LNCAP (cell line): ENCODE measurements around the gene SLC30A1.

Source experiments
- TF ChIP-seq, protein P1 (sequence below): fragments of 450-650 bp; IDR thresholded peaks from 2 replicates; pipeline ENCODE4 v1.5.1; 2017; ENCODE audit warnings: mild to moderate bottlenecking

SLC30A1 gene

DNA sequence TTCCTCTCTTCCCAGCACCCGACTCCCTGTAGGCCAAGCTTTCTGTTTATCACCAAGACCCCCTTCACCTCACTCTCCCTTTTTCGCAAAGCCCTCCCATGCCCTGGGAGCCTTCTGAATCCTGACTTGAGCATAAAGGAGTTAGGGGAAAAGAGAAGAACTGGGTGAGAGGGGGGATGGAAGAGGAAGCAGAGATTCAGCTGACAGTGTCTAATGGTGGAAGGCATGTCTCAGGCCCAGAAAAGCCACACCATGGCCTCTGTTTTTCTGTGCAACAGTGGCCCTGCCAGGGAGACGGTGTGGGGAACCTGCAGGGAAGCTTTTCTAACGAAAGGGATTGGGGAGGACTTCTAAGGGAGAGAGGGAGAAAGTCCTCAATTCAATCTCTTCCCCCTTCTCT lies 32.9 kb upstream of the SLC30A1 start:
- TF ChIP-seq, protein P1, sequence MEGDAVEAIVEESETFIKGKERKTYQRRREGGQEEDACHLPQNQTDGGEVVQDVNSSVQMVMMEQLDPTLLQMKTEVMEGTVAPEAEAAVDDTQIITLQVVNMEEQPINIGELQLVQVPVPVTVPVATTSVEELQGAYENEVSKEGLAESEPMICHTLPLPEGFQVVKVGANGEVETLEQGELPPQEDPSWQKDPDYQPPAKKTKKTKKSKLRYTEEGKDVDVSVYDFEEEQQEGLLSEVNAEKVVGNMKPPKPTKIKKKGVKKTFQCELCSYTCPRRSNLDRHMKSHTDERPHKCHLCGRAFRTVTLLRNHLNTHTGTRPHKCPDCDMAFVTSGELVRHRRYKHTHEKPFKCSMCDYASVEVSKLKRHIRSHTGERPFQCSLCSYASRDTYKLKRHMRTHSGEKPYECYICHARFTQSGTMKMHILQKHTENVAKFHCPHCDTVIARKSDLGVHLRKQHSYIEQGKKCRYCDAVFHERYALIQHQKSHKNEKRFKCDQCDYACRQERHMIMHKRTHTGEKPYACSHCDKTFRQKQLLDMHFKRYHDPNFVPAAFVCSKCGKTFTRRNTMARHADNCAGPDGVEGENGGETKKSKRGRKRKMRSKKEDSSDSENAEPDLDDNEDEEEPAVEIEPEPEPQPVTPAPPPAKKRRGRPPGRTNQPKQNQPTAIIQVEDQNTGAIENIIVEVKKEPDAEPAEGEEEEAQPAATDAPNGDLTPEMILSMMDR, result no peak

DNA sequence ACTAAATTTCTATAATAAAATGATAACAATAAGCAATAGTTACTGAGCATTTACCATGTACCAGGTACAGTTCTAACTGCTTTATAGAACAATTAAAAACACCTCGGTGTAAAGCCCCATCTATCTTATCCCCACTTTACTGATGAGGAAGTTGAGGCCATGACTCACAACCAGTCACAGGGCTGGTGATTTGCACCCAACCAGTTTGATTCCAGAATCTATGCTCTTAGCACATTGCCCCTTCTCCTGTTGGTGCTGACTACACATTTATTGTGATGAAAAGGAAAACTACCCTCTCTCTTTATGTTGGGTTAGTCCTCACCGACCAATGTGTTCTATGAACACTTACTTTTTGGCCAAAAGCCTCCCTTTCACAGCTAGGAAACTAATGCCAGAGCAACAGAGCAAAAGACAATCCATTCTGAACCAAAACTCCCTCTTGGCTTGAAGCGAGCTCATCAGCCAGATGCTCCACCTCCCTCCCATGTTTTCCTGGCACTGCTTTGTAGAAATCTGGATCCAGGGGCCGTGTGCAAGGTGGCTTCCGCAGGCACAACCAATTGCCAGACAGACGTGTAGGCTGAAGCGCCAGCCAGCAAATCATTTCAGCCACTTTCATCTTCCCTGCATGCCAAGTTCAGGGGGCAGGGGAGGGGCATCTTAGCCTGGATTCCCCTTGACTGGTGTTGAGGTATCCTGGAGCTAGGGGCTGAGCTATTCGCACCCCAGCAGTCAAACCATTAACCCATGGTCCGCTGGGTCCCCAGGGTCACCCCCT lies 32.0 kb upstream of the SLC30A1 start:
- TF ChIP-seq, protein P1, result no peak

DNA sequence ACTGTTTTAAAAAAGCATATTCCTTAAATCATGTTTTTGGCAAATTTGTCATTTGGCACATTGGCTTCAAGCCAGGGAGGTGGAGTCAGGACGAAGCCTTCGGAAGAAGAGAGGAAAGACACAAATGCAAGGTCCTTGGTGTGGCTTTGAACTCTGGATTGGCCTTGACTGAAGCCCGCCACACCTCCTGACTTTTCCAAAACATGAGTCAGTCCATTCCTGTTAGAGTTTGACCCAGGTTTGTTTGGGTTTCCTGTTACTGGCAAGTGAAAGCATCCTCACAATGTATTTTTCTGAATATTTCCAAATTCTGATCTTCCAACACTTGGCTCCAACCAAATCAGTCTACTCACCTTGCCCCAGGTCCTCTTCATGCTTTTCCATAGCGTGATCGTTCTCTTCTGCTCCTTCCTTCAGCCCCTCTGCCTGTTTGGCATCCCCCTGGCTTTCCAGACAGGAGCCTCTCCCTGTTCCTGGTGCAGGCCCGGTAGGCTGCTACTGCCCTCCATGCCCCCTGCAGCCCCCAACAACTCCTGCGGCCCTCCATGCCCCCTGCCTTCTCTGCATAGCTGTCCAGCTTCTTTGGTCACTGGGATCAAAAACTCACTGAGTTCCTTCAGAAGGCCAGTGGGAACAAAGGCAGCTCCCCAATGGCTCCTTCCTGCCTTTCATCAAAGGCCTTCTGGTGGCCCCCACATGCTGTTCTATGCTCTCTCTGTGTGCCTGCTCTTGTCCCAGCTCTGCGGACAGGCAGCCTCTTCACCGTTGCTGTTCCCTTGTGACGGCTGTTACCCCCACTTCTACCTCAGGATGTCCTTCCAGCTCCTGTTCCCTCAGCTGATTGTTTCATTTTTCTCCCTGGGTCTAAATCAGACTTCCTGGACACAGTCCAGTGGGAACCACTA lies 30.4 kb upstream of the SLC30A1 start:
- TF ChIP-seq, protein P1, result no peak

DNA sequence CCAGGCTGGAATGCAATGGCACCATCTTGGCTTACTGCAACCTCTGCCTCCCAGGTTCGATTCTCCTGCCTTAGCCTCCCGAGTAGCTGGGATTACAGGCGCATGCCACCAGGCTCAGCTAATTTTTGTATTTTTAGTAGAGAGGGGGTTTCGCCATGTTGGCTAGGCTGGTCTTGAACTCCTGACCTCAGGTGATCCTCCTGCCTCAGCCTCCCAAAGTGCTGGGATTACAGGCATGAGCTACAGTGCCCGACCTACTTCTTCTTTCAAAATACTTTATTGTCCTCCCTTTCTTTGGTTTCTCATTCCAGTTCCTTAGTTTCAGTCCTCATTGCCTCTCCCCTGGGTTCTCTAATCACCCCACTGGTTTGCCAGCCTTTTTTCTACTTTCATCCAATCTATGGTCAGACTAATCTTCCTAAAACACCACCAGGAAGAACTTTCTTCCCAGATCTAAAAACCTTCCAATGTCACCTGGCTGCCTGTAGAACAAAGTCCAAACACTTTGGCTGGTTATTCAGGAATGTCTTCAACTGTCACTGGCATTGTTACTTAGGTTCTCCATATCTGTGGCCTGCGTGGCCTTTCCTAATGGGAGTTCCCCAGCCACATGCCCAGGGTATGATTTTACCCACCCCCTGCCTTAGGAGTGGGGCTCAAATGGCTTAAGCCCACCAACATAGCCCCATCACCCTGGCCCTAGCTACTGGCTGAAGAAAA lies 29.0 kb upstream of the SLC30A1 start:
- TF ChIP-seq, protein P1, result no peak

DNA sequence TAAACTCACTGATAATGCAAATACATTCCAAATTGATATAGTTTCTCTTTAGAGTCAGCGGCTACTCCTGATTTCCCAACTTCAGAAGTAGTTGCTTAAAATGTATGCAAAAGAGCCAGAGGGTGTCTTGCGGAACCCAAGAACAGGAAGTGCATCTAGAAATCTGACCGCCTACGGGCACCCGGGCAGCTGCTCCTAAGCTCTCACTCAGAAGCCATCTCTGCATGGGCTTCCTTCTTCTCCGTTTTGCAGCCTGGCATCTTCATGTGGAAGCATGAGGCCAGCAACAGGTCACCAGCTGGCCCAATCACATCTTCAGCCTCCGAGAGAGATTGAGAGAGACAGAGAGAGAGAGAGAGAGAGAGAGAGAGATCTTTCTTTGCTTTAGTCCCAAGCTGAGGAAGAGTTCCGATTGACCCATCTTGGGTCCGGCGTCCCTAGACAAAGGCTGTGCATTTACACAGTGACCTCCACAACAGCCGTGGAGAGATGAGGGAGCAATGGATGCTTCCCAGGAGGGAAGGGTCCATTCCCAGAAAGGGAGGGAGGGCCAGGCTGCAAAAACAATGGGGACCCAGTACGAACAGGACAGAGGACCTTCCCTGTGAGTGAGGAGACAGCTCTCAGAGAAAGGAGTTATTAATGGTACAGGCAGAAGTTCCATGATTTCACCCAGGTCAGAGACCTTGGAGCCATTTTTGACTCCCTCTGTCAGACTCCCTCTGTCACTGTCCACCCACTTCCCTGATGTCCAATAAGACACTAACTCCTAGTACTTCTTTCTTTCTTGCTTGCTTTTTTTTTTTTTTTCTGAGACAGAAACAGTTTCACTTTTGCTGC lies 28.2 kb upstream of the SLC30A1 start:
- TF ChIP-seq, protein P1, result no peak

DNA sequence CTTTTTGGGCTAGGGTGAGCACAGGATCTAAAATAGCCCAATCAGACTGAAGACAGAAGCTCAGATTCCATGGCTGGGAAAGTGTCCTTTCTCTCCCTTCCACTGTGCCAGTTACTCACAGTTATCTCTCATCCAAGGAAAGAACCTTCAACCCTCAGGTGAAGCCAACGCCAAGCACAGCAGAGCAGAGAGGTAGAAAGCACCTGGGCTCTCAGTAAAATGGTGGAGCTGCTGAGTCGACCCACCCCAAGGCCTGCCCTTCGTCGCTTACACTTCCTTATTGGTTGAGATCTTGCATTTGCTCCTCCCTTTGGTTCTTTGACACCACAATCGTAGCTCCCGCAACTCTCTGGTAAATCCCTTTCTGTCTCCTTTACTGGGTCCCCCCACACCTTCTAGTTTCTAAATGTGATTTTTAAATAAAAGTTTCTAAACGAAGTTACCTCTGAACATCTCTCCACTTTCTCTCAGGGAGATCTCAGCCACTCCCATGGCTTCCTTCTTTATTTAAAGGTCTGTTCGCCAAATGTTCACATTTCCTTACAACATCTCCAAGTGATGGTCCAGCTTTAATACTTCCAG lies 27.5 kb upstream of the SLC30A1 start:
- TF ChIP-seq, protein P1, result no peak
